Cerebellar cortex (tissue), 1 donor: ENCODE results near the gene SCRT2.
"Not testable (repeated sequence)": the region's sequence is repeated elsewhere in the genome, so short reads cannot be mapped to it uniquely, and the experiment has no call there.

Experiments used
- DNase-seq: peaks from one replicate; pipeline ENCODE4 v3.0.0-alpha.2; 2015; ENCODE audit warnings: low spot score

SCRT2 gene

DNA sequence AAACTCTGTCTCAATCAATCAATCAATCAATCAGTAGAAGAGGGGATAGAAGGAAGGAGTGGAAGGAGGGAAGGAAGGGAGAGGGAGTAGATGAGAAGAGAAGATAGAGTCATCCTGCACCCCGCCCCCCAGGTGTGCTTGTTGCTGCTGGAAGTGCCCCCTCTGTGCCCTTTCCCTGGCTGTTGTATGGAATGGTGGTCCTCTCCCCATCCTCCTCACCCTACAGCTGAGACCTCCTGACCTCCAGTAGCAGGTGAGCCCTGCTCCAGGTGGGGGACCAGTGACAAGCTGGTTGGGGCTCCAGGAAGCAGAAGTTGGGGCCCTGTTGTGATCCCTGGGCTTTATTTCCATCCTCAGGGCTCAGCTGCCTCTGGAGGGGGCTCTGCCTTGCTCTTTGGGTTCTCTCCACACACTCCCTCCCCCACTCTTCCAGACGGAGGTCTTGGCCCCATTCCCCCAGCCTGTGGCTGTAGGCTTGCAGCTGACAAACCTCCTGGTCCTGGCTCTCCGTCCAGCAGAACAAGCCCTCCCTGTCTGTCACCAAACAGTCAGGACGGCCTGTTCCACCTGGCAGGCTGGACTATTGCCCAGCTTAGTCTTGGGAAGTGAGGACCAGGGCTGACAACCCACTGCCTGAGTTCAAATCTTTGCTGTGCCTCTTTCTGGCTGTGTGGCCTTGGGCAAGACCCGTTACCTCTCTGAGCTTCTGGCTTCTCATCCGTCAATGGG, 26.0 kb upstream of the SCRT2 start:
- DNase-seq, result peak; percentile 93

DNA sequence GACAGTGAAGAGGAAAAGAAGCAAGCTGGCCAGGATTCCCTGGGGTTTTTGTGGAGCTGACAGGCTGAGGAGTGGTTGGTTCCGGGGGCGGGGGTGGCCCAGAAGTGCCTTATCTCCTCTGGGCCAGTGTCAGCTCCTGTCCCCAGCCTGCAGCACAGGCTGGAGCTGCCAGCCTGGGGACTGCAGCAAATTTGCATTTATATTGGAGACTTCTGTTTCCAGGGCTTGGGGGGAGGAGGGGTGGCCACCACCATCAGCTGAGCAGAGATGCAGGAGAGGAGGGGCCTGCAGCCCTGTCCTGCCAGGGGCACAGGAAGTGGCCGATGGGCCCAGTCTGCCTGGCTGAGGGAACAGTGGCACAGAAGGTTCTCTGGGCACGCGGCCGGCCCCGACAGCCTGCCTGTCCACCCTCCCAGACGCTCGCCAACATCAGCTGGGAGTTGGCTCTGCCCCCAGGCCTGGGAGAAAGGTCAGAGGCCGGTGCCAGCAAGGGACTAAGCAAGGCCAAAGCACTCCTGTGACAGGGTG, 24.3 kb upstream of the SCRT2 start:
- peak; percentile 94 for DNase-seq

DNA sequence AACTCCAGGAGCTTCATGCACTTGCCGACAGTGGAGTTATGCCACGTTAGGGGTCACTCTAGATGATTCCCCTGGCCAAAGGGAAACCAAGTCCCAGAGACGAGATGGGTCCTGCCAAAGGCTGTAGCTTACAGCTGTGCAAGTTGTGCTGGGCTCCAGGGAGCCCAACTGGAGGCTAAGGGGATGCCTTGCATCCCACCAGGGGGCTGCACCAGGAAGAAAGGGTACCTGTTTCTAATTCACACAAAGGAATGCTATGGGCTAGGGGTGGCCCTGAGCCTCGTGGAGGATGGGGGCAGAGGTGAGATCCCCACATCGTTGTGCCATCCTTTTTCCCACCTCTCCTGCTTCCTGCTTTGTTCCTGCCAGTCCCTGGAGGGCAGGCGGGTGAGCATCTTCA, 23.7 kb upstream of the SCRT2 start:
- DNase-seq, result no peak

DNA sequence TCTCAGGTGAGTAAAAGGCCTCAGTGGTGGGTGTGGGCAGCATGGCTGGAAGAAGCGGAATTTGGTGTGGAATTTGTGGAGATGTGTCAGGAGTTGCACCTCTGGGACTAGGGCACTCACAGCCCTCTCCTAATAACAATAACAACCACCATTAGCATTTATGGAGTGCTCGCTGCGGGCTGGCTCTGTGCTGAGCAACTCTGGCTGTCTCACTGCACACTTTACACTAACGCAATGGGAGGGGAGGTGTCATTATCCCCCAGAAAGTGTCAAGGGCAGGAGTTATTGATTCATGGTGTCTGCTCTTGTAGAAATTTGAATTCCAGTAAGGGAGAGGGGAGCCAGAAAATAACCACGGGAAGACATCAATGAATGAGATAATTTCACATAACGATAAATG, 22.7 kb upstream of the SCRT2 start:
- no peak for DNase-seq

DNA sequence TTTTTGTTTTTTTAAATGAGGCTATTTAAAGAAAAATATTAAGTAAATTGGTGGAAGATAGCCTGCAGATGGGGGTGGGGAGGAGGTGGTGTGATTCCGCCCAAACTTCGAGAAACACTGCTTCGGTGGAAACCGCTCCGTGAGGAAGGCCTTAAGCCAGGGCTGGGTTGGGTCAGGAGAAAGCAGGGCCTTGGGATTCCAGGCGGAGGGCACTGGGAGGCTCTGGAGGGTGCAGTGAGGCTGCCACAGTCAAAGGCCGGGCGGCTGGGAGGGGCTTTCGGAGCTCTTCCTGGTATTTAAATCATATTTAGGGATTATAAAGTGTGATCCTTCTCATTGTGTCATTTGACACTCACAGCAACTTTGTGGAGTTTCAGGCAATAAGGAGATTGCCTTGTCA, 22.2 kb upstream of the SCRT2 start:
- no peak for DNase-seq

DNA sequence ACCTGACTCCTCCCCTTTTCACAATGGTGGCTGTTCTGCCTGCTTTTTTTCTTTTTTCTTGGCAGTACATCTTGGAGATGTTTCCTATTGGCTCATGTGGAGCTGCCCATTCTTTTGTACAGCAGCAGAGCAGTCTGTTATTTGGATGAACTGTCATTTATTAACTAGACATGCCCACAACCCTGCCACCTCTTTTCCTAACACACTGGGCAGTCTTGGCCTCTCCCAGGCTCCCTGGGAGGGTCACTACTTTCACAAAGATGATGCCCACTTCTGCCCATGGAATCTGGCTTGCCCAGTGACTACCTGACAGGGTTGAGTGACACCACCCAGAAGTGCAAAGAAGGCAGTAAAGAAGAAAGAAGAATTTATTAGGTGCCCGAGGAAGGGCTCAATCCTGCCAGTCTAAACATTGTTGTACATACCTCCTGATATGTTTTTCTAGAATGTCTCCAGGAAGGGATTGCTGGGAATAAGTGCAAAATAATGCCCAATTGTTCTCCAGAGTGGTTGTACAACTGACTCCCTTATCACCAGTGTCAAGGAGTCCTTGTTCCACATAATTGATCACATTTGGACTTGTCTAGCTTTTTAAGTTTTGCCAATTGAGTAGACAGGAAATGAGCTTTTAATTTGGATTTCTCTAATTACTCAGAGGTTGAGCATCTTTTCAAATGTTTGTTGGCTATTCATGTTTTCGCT, 19.7 kb upstream of the SCRT2 start:
- DNase-seq, result no peak

DNA sequence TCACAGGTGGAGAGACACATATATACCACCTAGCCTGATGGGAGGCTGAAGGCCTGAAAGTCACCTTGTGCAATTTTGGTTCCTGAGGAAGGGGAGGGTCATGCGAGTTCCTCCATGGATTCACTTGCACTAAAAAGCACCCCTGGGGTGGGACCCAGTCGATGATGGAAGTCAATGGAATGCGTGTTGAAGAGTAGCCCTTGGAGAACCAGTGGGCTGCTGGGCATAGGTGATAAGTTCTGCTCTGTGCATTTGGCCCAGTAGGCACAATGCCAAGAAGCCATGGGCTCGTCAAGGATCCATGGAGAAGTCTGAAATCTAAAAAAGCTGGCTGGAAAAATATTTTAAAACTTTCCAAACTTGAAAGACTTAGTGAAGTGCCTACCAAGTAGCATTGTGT, 18.9 kb upstream of the SCRT2 start:
- DNase-seq, result no peak

DNA sequence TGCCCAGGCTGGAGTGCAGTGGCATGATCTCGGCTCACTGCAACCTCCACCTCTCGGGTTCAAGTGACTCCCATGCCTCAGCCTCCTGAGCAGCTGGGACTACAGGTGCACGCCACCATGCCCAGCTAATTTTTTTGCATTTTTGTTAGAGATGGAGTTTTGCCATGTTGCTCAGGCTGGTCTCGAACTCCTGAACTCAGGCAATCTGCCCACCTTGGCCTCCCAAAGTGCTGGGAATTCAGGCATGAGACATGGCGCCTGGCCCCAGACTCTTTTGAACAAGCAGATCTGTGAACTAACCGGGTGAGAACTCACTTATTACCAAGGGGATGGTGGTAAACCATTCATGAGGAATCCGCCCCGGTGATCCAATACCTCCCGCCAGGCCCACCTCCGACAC, 18.2 kb upstream of the SCRT2 start:
- not testable (repeated sequence) for DNase-seq

DNA sequence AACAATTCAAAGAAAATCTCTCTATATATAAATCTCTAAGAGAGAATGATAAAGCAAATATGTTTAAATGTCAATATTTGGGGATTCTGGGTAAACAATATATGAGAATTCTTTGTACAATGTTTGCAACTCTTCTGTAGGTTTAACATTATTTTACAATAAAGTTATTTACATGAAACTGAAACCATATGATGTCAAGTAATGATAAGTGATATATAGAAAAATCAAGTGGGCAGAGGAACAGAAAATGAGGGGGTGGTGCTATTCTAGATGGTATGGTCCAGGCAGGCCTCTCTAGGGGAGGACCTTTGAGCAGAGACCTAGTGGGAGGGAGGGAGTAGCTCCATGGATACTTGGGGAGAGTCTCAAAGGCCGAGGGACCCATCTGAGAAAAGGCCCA, 16.4 kb upstream of the SCRT2 start:
- DNase-seq, result no peak

DNA sequence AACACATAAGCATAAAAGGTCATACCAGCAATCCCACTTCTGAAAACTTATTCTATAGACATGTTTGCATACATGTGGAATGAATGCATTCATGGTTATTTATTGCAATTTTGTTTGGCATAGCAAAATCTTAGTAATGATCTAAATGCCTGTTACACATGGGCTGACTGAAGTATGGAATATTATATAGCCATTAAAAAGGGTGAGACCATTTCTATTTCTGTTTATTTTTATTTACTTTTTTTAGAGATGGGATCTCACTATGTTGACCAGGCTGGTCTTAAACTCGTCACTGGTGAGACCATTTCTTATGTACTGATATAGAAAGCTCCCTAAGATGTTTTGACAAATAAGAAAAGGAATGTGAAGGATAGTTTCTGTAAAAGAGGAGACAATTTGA, 14.3 kb upstream of the SCRT2 start:
- no peak for DNase-seq

DNA sequence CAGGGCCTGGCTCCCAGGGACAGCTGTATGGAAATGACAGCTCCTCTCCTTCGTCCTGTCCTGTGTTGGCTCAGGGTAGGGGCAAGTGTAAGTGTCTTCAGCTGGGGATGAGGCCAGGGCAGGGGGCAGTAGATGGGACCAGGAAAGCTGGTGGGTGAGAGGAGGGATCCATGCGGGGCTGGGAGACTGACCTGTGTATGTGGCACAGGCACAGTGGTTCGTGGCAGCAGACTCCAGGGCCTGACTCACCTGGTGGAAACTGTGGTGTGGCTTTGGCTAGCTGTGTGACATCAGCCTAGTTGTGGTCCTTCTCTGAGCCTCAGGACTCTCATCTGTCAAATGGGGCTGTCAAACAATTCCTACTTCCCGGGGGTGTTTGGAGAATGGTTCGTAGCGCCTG, 13.7 kb upstream of the SCRT2 start:
- no peak for DNase-seq

DNA sequence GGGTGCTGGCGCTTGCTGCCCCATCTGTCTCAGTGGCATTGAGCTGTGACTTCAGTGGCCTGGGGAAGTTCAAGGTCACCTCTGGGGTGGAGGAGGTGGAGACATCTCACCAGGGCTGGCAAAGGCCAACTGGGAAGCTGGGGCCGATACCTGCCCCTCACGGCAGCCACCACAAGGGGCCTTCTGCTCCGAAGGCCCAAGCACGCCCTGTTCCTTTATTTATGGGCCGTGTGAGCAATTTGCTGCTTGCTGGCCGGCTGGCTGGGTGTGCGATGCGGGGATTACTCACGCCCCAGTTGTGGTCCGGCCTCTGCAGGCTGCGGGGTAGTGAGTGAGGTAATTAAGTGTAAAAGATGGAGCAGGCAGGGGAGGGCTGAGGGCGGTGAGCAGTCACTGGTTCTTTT, 13.2 kb upstream of the SCRT2 start:
- DNase-seq, result peak; percentile 61

DNA sequence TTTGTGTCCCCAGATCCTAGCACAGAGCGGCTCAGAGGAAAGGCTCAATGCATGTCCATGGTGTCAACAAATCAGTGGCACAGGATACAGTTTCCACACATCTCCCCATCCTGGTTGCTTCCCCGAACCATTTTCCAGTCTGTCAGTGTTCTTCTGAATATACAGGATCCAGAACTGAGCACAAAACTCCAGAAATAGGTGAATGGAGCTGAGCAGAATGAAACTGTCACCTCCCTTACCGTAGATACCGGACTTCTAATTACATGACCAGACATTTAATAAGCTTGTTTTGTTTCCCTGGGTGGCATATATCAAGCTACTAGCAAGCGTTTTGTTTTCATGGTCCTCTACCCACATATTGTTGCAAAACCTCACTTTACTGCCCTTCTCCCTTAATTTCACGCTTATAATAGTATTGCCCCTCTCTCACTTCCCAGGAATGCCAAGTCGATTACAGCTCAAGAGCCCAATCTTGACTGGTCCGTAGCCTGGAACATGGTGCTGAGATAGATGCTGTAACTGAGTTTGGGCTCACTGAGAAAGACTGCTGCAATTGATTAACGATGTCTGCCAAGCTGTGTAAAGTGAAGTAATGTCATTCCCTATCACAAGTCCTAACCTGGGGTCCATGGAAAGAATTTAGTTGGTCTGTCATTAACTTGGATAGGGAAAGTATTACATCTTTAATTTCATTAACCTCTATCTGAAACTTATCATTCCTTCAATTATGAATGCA, 12.0 kb upstream of the SCRT2 start:
- no peak for DNase-seq

DNA sequence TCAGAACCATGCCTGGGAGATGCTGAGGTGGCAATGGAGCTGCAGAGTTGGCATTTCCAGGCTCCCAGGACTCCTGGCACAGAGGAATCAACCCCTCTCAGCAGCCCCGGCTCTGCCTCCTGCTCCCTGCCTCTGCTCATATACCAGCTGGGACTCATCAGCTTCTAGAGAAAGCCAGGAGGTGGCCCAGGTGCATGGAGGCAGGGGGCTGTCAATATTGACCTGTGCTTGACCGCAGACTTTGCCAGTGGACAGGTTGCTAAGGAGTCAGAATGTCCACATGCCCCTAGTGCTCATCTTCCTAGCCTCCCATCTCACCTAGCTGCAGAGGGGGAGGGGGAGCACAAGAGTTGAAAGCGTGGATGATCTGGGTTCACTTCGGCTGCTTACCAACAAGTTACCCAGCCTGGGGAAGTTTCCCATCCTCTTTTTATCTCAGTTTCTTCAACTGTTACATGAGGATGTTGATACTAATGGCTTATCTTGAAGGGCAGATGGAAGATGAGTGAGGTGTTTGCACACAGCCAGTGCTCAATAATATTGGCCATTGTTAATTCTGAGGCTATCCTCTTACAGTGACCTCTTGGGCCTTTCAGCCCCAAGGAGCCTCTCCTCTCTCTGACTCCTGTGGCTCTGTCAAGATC, 9.2 kb upstream of the SCRT2 start:
- DNase-seq, result no peak

DNA sequence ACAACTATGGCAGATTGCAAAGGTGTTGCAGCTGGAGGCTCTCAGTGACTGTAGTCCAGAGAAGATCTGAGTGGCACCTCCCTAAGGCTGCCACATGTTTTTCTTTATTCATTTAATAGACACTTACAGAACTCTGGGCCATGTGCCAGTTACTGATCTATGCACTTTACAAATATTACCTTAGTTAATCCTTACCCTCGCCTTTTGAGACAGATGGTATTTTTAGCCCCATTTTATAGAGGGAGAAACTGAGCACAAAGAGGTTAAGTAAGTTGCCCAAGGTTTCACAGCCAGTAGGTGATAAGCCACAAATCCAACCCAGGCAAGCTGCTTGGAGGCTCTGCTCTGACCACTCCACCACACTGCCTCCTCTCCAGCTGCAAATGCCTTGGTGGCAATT, 6.5 kb upstream of the SCRT2 start:
- DNase-seq, result no peak

DNA sequence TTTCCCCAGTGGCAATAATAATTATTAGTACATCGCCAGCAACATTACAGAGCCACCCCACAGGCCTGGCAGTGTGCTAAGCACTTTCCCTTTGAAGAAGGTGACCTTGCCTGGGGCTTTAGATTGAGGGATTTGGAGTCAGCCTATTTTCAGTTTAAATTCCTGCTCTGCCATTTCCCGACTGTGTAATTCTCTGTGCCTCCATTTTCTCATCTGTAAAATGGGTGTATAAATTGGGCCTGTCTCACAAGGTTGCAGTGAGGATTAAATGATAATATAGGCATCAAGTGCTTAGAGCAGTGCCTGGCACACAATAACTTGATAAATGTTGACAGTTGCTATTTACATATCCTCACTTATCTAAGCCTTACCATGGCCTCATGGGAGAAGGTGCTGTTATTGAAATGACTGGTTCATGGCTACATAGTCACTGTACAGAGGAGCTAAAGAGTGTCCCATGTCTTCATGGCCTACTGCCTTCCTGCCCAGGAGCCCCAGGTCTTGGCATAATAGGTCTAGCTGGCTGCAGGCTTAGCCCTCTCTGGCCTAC, 5.1 kb upstream of the SCRT2 start:
- DNase-seq, result no peak

DNA sequence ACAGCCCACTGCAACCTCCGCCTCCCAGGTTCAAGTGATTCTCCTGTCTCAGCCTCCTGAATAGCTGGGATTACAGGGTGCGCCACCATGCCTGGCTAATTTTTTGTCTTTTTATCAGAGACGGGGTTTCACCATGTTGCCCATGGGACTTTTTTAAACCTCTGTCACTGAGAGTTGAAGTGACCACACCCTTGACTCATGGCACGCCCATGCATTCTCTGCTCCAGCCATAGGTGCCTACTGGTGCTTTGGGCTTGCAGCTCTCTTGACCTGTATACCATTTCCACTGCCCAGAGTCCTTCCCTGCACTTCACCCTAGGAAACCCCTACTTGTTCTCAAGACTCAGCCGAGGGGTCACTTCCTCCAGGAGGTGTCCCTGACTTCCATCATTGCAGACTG, 2.4 kb upstream of the SCRT2 start:
- DNase-seq, result no peak

DNA sequence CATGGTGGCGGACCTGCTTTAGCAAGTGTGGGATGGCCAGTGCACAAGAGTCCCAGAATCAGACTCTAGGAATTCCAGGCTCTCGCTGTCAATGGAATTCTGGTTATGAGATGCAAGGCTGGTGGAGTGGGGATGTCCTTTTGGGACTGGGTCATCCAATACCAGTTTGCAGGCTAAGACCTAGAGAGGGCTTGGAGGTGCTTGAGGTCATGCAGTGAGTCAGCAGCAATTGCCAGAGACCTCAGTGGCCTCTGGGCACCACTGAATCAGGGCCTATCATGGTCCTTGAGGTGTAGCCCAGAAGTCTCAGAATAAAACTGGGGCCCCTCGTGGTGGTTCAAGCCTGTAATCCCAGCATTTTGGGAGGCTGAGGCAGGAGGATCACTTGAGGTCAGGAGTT, 1.4 kb upstream of the SCRT2 start:
- no peak for DNase-seq

DNA sequence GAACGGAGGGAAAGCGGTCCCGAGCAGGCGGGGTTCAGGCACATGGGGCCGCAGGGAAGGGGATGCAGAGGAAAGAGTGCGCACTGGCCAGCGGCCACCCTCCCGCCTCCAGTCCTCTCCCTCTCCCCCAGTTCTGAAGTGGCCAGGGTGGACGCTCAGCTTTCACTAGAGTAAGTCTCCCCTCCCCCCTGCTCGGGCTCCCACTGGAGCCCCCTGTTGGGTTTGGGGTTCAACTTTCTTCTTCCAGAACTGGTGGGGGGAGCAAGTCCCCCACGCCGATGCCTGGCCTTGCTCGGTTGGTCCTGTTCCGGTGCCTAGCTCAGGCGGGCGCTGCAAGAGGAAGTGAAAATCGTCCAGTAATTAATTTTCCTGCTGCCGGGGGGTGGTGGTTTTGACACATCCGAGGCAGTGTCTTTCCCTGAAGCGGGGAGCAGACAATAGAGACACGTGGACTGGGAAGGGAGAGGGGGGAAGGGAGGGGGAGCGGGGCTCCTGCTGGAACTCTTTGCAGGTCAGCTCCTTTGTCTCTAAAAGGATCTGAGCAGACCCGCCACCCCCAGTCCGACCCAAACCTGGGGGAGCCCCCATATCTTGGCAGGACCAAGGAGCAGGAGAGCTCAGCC, 824 bp upstream of the SCRT2 start:
- DNase-seq, result no peak

DNA sequence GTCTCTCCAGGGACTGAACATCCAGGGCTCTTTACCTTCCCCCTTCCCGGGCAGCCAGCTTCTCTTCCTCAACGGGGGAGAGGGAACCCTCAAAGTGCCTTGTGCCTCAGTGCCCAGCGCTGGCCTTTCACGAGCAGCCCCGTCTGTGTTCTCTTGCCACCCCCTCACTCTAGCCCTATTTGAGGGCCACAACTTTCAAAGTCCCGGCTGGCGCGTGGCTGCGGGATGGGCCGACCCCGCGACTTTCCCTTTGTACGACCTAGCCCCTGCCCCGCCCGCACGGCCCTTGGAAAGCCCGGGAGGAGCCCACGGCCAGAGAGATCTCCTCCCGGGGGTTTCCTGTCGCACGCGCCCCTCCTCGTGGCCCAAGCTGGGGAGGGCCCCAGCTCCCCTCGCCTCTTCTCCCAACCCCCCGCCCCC, 559 bp downstream of the SCRT2 start:
- DNase-seq, result no peak

DNA sequence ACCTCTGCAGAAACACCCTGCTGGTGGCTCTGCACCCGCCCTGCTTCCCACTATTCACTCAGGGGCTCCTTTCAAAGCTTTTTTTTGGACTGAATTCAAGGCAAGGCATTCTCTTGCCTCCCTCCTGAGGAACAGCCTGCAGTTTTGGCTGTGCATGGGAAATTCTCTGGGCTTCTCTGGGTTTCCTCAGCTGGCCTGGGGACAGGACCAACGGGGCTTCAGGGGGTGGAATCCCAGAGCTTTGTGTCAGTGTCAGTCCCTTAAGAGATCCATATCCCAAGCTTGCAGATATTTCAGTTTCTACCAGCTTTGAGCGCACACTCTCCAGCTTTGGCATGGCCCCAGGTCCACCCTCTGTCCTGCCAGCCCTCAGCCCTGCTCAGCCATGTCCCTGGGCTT, 2.0 kb downstream of the SCRT2 start:
- peak; percentile 36 for DNase-seq
